Measurements from ENCODE around the gene B2M. TPM values are rescaled to one million over a fixed set of nuclear protein-coding genes. Genes with fewer than 3 reads are reported as not detected.
"Not testable (repeated sequence)": the region's sequence is repeated elsewhere in the genome, so short reads cannot be mapped to it uniquely, and the experiment has no call there.

The B2M gene
- 1,552 and 2,400 TPM in 2 replicates for total RNA-seq

GRCh38 chr15:44711096-44711742, at the start of gene B2M, which contains the start of gene PATL2:
B2M (plus strand) TSS chr15:44711517; CDS start chr15:44711547, 30 bp downstream.
PATL2 (minus strand) TSS chr15:44711323; CDS start chr15:44676490, 34,833 bp downstream.
- DNase-seq (ENCODE audit: low read depth, low spot score) = peak; percentile 84

GRCh38 chr15:44661576-44661975, 49.7 kb upstream of the B2M start:
- DNase-seq (ENCODE audit: low read depth, low spot score) = no peak

- peak; percentile 8 for DNase-seq (ENCODE audit: low read depth, low spot score)
These were observed 48.6 kb upstream of the B2M start for GRCh38 chr15:44662478-44663409.

- peak; percentile 92 for DNase-seq (ENCODE audit: low read depth, low spot score)
These were observed 47.7 kb upstream of the B2M start, which contains the start of gene SPG11 for GRCh38 chr15:44663410-44664308. SPG11 (minus strand) TSS chr15:44663662; CDS start chr15:44663647, 15 bp downstream.

- DNase-seq (ENCODE audit: low read depth, low spot score) = no peak
These were observed 44.9 kb upstream of the B2M start for GRCh38 chr15:44666210-44667038.

GRCh38 chr15:44667039-44667360, 44.3 kb upstream of the B2M start:
- DNase-seq (ENCODE audit: low read depth, low spot score) = no peak

GRCh38 chr15:44668921-44669320, 42.4 kb upstream of the B2M start:
- DNase-seq (ENCODE audit: low read depth, low spot score) = no peak

- no peak for DNase-seq (ENCODE audit: low read depth, low spot score)
These were observed 41.0 kb upstream of the B2M start for GRCh38 chr15:44670087-44670950.

GRCh38 chr15:44673639-44674038, 37.7 kb upstream of the B2M start:
- no peak for DNase-seq (ENCODE audit: low read depth, low spot score)

- no peak for DNase-seq (ENCODE audit: low read depth, low spot score)
These were observed 35.4 kb upstream of the B2M start for GRCh38 chr15:44675911-44676310.

GRCh38 chr15:44676676-44677075, 34.6 kb upstream of the B2M start:
- no peak for DNase-seq (ENCODE audit: low read depth, low spot score)

- no peak for DNase-seq (ENCODE audit: low read depth, low spot score)
These were observed 29.1 kb upstream of the B2M start for GRCh38 chr15:44682211-44682610.

GRCh38 chr15:44682809-44683682, 28.3 kb upstream of the B2M start:
- DNase-seq (ENCODE audit: low read depth, low spot score) = not testable (repeated sequence)

- DNase-seq (ENCODE audit: low read depth, low spot score) = not testable (repeated sequence)
These were observed 22.0 kb upstream of the B2M start for GRCh38 chr15:44689318-44689717.

- not testable (repeated sequence) for DNase-seq (ENCODE audit: low read depth, low spot score)
These were observed 21.1 kb upstream of the B2M start for GRCh38 chr15:44690245-44690644.

GRCh38 chr15:44692659-44693058, 18.7 kb upstream of the B2M start:
- no peak for DNase-seq (ENCODE audit: low read depth, low spot score)

GRCh38 chr15:44694416-44694815, 16.9 kb upstream of the B2M start:
- no peak for DNase-seq (ENCODE audit: low read depth, low spot score)

- DNase-seq (ENCODE audit: low read depth, low spot score) = no peak
These were observed 16.0 kb upstream of the B2M start for GRCh38 chr15:44695294-44695693.

- DNase-seq (ENCODE audit: low read depth, low spot score) = no peak
These were observed 14.3 kb upstream of the B2M start for GRCh38 chr15:44697014-44697413.
